Stimulated activated CD8-positive, alpha-beta memory T cell treated with anti-CD3 and anti-CD28 coated beads, Interleukin-4, amount 100 ng/mL, for 48 hours (primary cell): ENCODE data around the gene MPND.

Experiments used
- DNase-seq: peaks from one replicate; pipeline ENCODE4 v3.0.0-alpha.2; 2020

MPND gene

GRCh38 chr19:4367781-4368127, 24.4 kb downstream of the MPND start:
- no peak for DNase-seq

- DNase-seq = no peak
Measured at GRCh38 chr19:4368128-4368820, 24.9 kb downstream of the MPND start.

GRCh38 chr19:4369109-4369887, 25.9 kb downstream of the MPND start:
- peak; percentile 81 for DNase-seq

- DNase-seq = peak; percentile 84
Measured at GRCh38 chr19:4369888-4370260, 26.5 kb downstream of the MPND start.

GRCh38 chr19:4370418-4371041, 27.2 kb downstream of the MPND start:
- no peak for DNase-seq

GRCh38 chr19:4371247-4372164, 28.1 kb downstream of the MPND start:
- DNase-seq = no peak

- no peak for DNase-seq
Measured at GRCh38 chr19:4372165-4373012, 29.0 kb downstream of the MPND start.

- DNase-seq = no peak
Measured at GRCh38 chr19:4373013-4373367, 29.6 kb downstream of the MPND start.

DNA sequence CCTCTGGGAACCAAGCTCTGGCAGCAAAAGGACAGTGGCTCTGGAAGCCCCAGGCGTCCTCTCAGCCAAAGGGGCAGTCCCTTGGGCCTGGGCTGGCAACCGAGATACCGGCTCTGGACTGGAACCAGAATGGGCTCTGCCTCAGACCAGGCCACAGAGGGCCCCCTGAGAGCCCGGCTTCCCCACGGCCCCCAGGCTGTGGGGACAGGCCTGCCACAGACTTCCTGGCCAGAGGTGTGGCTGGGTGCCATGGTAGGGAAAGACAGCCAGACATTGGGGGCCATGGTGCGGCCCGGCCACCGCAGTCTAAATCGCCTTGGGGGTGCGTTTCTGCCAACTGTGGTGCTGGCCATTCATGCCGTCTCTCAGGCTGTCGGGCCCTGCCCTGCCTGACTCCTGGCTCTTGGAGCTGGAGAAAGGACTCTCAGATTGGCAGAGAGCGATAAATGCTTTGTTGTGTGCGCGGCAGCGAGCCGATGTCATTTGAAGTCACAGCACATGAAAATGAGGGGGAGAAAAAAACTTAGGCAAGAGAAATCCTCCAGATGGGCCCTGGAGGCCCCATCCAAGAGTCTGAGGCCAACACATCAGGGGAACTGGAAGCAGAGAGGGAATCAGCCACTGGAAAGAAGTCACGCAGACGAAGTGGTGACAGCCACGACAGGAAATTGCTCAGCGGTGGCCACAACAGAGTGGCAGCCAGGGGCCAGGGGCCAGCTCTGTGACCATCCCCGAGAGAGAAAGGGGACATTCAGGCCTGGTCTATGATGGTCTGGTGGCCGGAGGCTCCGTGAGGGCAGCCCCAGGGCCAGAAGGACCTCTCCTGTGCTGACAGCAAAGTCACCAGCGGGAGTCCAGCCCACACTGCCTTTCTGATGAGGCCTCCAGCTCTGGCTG, 30.5 kb downstream of the MPND start:
- DNase-seq = no peak

- no peak for DNase-seq
Measured at GRCh38 chr19:4374498-4375163, 31.3 kb downstream of the MPND start.

- no peak for DNase-seq
Measured at GRCh38 chr19:4375164-4376027, 32.0 kb downstream of the MPND start.

DNA sequence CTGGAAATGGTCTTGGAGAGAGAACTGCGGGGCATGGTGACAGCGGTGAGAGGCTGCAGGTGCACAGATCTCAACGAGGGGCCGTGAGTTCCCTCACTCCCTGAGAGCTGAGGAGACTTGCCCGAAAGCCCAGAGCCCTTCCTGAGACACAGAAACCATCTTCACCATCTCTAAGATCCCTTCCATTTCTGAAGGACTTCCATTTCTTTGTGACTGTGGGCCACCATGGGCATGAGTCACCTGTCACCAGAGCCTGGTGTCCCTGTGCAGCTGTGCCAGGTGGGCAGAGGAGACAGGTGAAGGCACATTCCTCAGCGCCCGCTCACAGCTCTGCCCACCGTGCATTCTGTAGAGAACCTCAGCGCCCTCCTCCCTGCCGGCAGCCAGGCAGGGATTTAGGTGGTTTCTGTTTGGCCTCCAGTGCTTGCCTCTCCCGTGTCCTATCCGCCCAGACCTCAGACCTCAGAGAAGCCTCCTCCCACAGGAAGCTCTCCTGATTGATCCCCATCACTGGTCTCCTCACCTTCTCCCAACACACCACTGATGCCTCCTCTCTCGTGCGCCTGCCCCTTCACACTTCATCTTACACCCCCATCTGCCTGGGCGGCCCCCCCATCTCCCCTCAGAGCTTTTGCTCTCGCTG, 32.8 kb downstream of the MPND start:
- no peak for DNase-seq

DNA sequence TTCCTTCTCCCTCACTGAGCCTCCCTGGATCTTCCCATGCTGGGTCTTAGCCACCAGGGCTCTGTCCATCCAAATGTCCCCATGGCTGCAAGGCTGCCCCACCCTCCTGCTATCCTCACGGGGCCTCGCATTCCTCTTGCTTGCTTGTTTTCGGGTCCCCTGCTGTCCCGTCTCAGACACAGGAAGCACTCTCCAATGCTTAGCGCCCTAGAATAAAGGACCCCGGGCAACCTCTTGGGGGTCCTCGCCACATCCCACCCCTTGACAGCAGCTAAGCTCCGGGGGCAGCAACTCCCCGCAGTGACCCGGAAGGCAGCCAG, 33.3 kb downstream of the MPND start:
- no peak for DNase-seq

GRCh38 chr19:4376991-4377781, 33.8 kb downstream of the MPND start:
- DNase-seq = no peak

DNA sequence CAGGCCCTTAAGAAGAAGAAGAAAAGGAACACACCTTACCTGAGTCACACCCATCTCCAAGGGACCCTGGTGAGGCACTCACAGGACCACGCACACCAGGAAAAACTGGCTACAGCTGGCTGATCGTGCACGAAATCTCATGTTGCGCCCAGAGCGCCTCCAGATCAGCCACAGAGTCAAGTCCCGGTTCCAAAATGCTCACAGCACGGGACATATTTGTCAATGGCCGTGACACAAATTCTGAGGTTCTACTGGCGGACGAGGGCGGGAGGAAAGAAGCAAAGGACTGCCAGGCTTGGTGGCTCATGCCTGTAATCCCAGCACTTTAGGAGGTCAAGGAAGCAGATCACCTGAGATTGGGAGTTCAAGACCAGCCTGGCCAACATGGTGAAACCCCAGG, 35.5 kb downstream of the MPND start:
- DNase-seq = no peak

- DNase-seq = peak; percentile 65
Measured at GRCh38 chr19:4379383-4380253, 36.3 kb downstream of the MPND start.

GRCh38 chr19:4380254-4380727, 36.9 kb downstream of the MPND start:
- DNase-seq = peak; percentile 68
